Activated T-cell treated with anti-CD3 and anti-CD28 coated beads, Interleukin-2, amount 50 U/mL, for 24 hours (primary cell): ENCODE results near the gene IL31RA.
A peak's percentile ranks its signal among the peaks of the same experiment; 100 is the strongest.

Experiments used
- DNase-seq: peaks from one replicate; pipeline ENCODE4 v3.0.0-alpha.2; 2020
- H3K27ac Mint-ChIP-seq: 2 replicates; pipeline ENCODE4 v1.8.0; 2020; ENCODE audit warnings: mild to moderate bottlenecking, mixed read lengths
- H3K27me3 Mint-ChIP-seq: 2 replicates; pipeline ENCODE4 v1.8.0; 2020; ENCODE audit warnings: mixed read lengths
- H3K36me3 Mint-ChIP-seq: 2 replicates; pipeline ENCODE4 v1.8.0; 2020; ENCODE audit warnings: low read depth, mixed read lengths
- H3K4me1 Mint-ChIP-seq: 2 replicates; pipeline ENCODE4 v1.8.0; 2020; ENCODE audit warnings: low read depth, mixed read lengths
- H3K4me3 Mint-ChIP-seq: 2 replicates; pipeline ENCODE4 v1.8.0; 2020; ENCODE audit warnings: mild to moderate bottlenecking, moderate library complexity, mixed read lengths
- H3K9me3 Mint-ChIP-seq: 2 replicates; pipeline ENCODE4 v1.8.0; 2020; ENCODE audit warnings: mixed read lengths

Gene IL31RA

GRCh38 chr5:55919625-55920024 is 68.5 kb downstream of the IL31RA start:
- H3K36me3 Mint-ChIP-seq: no peaks in the 10 kb centered on the region
- no peak for DNase-seq

GRCh38 chr5:55920784-55921183 is 69.6 kb downstream of the IL31RA start:
- H3K27me3 Mint-ChIP-seq: no peaks in the 10 kb centered on the region
- DNase-seq: no peak
- H3K27ac Mint-ChIP-seq: no peak overlapping the region
- H3K4me1 Mint-ChIP-seq: peaks cover 30% of the 10 kb centered on the region
- H3K4me3 Mint-ChIP-seq: no peak overlapping the region
- H3K36me3 Mint-ChIP-seq: no peaks in the 10 kb centered on the region
- H3K9me3 Mint-ChIP-seq: no peaks in the 10 kb centered on the region

More at GRCh38 chr5:55919625-55920024, 68.5 kb downstream of the IL31RA start:
- H3K27me3 Mint-ChIP-seq: no peaks in the 10 kb centered on the region
- H3K9me3 Mint-ChIP-seq: no peaks in the 10 kb centered on the region
- no peak overlapping the region for H3K27ac Mint-ChIP-seq
- peaks cover 31% of the 10 kb centered on the region for H3K4me1 Mint-ChIP-seq
- H3K4me3 Mint-ChIP-seq: no peak overlapping the region

GRCh38 chr5:55921617-55922016 is 70.5 kb downstream of the IL31RA start:
- Mint-ChIP-seq H3K27me3 (no peaks in the 10 kb centered on the region), H3K36me3 (no peaks in the 10 kb centered on the region), H3K4me3 (no peak overlapping the region), H3K9me3 (no peaks in the 10 kb centered on the region), H3K4me1 (peaks cover 29% of the 10 kb centered on the region), H3K27ac (no peak overlapping the region)
- DNase-seq: no peak

GRCh38 chr5:55923177-55923771 is 72.1 kb downstream of the IL31RA start:
- peak; percentile 51 for DNase-seq
- H3K27me3 Mint-ChIP-seq: no peaks in the 10 kb centered on the region
- no peaks in the 10 kb centered on the region for H3K36me3 Mint-ChIP-seq
- no peaks in the 10 kb centered on the region for H3K9me3 Mint-ChIP-seq
- H3K4me1 Mint-ChIP-seq: peaks cover 25% of the 10 kb centered on the region
- peak overlapping the region; percentile 79 for H3K4me3 Mint-ChIP-seq
- peak overlapping the region; percentile 93 for H3K27ac Mint-ChIP-seq

GRCh38 chr5:55923865-55924500 is 72.8 kb downstream of the IL31RA start:
- no peak for DNase-seq
- Mint-ChIP-seq H3K9me3 (no peaks in the 10 kb centered on the region), H3K4me3 (peak overlapping the region; percentile 79), H3K27me3 (no peaks in the 10 kb centered on the region), H3K27ac (peak overlapping the region; percentile 93), H3K4me1 (peaks cover 23% of the 10 kb centered on the region), H3K36me3 (no peaks in the 10 kb centered on the region)

- H3K4me1 Mint-ChIP-seq: peaks cover 18% of the 10 kb centered on the region
- H3K27ac Mint-ChIP-seq: no peak overlapping the region
- H3K36me3 Mint-ChIP-seq: no peaks in the 10 kb centered on the region
- no peak overlapping the region for H3K4me3 Mint-ChIP-seq
- H3K27me3 Mint-ChIP-seq: no peaks in the 10 kb centered on the region
- no peak for DNase-seq
- no peaks in the 10 kb centered on the region for H3K9me3 Mint-ChIP-seq
These were observed 73.6 kb downstream of the IL31RA start for GRCh38 chr5:55924744-55925143.

GRCh38 chr5:55925181-55925580 is 74.0 kb downstream of the IL31RA start:
- Mint-ChIP-seq H3K36me3 (no peaks in the 10 kb centered on the region), H3K27me3 (no peaks in the 10 kb centered on the region), H3K4me3 (no peak overlapping the region), H3K4me1 (peaks cover 13% of the 10 kb centered on the region), H3K27ac (no peak overlapping the region), H3K9me3 (no peaks in the 10 kb centered on the region)
- no peak for DNase-seq

GRCh38 chr5:55925712-55926111 is 74.6 kb downstream of the IL31RA start:
- H3K27ac Mint-ChIP-seq: no peak overlapping the region
- H3K4me1 Mint-ChIP-seq: peaks cover 13% of the 10 kb centered on the region
- H3K36me3 Mint-ChIP-seq: no peaks in the 10 kb centered on the region
- H3K4me3 Mint-ChIP-seq: no peak overlapping the region
- DNase-seq: no peak
- H3K9me3 Mint-ChIP-seq: no peaks in the 10 kb centered on the region
- H3K27me3 Mint-ChIP-seq: no peaks in the 10 kb centered on the region

- H3K4me3 Mint-ChIP-seq: no peak overlapping the region
- H3K27ac Mint-ChIP-seq: no peak overlapping the region
- no peaks in the 10 kb centered on the region for H3K9me3 Mint-ChIP-seq
- no peaks in the 10 kb centered on the region for H3K27me3 Mint-ChIP-seq
- DNase-seq: no peak
- no peaks in the 10 kb centered on the region for H3K36me3 Mint-ChIP-seq
- peaks cover 13% of the 10 kb centered on the region for H3K4me1 Mint-ChIP-seq
These were observed 75.3 kb downstream of the IL31RA start for GRCh38 chr5:55926476-55926875.

GRCh38 chr5:55927861-55928655 is 76.9 kb downstream of the IL31RA start:
- no peaks in the 10 kb centered on the region for H3K36me3 Mint-ChIP-seq
- peaks cover 10% of the 10 kb centered on the region for H3K4me1 Mint-ChIP-seq

GRCh38 chr5:55929020-55929799 is 78.1 kb downstream of the IL31RA start:
- H3K27ac Mint-ChIP-seq: no peak overlapping the region
- no peaks in the 10 kb centered on the region for H3K9me3 Mint-ChIP-seq
- no peaks in the 10 kb centered on the region for H3K27me3 Mint-ChIP-seq
- no peaks in the 10 kb centered on the region for H3K4me1 Mint-ChIP-seq
- no peak for DNase-seq
- no peak overlapping the region for H3K4me3 Mint-ChIP-seq
- no peaks in the 10 kb centered on the region for H3K36me3 Mint-ChIP-seq

More at GRCh38 chr5:55927861-55928655, 76.9 kb downstream of the IL31RA start:
- no peak overlapping the region for H3K4me3 Mint-ChIP-seq
- no peak for DNase-seq
- H3K9me3 Mint-ChIP-seq: no peaks in the 10 kb centered on the region
- H3K27ac Mint-ChIP-seq: no peak overlapping the region
- H3K27me3 Mint-ChIP-seq: no peaks in the 10 kb centered on the region

- H3K4me3 Mint-ChIP-seq: no peak overlapping the region
- no peaks in the 10 kb centered on the region for H3K9me3 Mint-ChIP-seq
- no peaks in the 10 kb centered on the region for H3K27me3 Mint-ChIP-seq
- no peak overlapping the region for H3K27ac Mint-ChIP-seq
- peaks cover 23% of the 10 kb centered on the region for H3K36me3 Mint-ChIP-seq
- peaks cover 8% of the 10 kb centered on the region for H3K4me1 Mint-ChIP-seq
- no peak for DNase-seq
These were observed 81.5 kb downstream of the IL31RA start for GRCh38 chr5:55932700-55933099.

GRCh38 chr5:55933377-55934114 is 82.4 kb downstream of the IL31RA start:
- peak overlapping the region; percentile 46 for H3K27ac Mint-ChIP-seq
- H3K9me3 Mint-ChIP-seq: no peaks in the 10 kb centered on the region
- H3K4me3 Mint-ChIP-seq: no peak overlapping the region
- no peak for DNase-seq
- peaks cover 10% of the 10 kb centered on the region for H3K4me1 Mint-ChIP-seq
- peaks cover 31% of the 10 kb centered on the region for H3K36me3 Mint-ChIP-seq
- no peaks in the 10 kb centered on the region for H3K27me3 Mint-ChIP-seq

- peaks cover 37% of the 10 kb centered on the region for H3K36me3 Mint-ChIP-seq
- no peaks in the 10 kb centered on the region for H3K9me3 Mint-ChIP-seq
- H3K4me3 Mint-ChIP-seq: no peak overlapping the region
- no peaks in the 10 kb centered on the region for H3K27me3 Mint-ChIP-seq
- no peak overlapping the region for H3K27ac Mint-ChIP-seq
- no peak for DNase-seq
- peaks cover 10% of the 10 kb centered on the region for H3K4me1 Mint-ChIP-seq
These were observed 83.0 kb downstream of the IL31RA start for GRCh38 chr5:55934115-55934613.
